GM21786 (cell line): ENCODE data around the gene BTG3.

Experiments used
- ATAC-seq: cut with Tn5 transposase; IDR thresholded peaks from one replicate; pipeline ENCODE4 v1.9.1; 2021; ENCODE audit not compliant: unreplicated experiment

Gene BTG3

GRCh38 chr21:17590430-17590829 lies 22.3 kb downstream of the BTG3 start:
- ATAC-seq = no peak

- no peak for ATAC-seq
Measured at GRCh38 chr21:17585875-17586450, 26.7 kb downstream of the BTG3 start.

GRCh38 chr21:17583898-17584297 lies 28.8 kb downstream of the BTG3 start:
- no peak for ATAC-seq

GRCh38 chr21:17580319-17580718 lies 32.4 kb downstream of the BTG3 start:
- ATAC-seq = no peak

- no peak for ATAC-seq
Measured at GRCh38 chr21:17578876-17579275, 33.8 kb downstream of the BTG3 start.

GRCh38 chr21:17578162-17578561 lies 34.5 kb downstream of the BTG3 start:
- ATAC-seq = no peak

GRCh38 chr21:17577701-17578100 lies 35.0 kb downstream of the BTG3 start:
- ATAC-seq = no peak

GRCh38 chr21:17576080-17576835 lies 36.4 kb downstream of the BTG3 start:
- ATAC-seq = no peak

GRCh38 chr21:17575076-17575475 lies 37.6 kb downstream of the BTG3 start:
- ATAC-seq = no peak

- ATAC-seq = no peak
Measured at GRCh38 chr21:17572431-17572830, 40.3 kb downstream of the BTG3 start.

- no peak for ATAC-seq
Measured at GRCh38 chr21:17570786-17571185, 41.9 kb downstream of the BTG3 start.

GRCh38 chr21:17560377-17561025 lies 52.2 kb downstream of the BTG3 start:
- no peak for ATAC-seq

GRCh38 chr21:17554679-17555465 lies 57.8 kb downstream of the BTG3 start:
- ATAC-seq = no peak

GRCh38 chr21:17554120-17554519 lies 58.6 kb downstream of the BTG3 start:
- no peak for ATAC-seq

GRCh38 chr21:17552410-17552809 lies 60.3 kb downstream of the BTG3 start:
- ATAC-seq = no peak

GRCh38 chr21:17550671-17551308 lies 61.9 kb downstream of the BTG3 start:
- ATAC-seq = no peak

GRCh38 chr21:17548262-17548661 lies 64.4 kb downstream of the BTG3 start:
- no peak for ATAC-seq

GRCh38 chr21:17545007-17545406 lies 67.7 kb downstream of the BTG3 start:
- ATAC-seq = no peak
